Smooth muscle cell (in vitro differentiated cells): Measurements from ENCODE around the gene UBE2J1. TPM values are rescaled to one million over a fixed set of nuclear protein-coding genes. Genes with fewer than 3 reads are reported as not detected.

Source experiments
- DNase-seq: peaks from one replicate; lab custom pipeline; 2025; ENCODE audit not compliant: unreplicated experiment; lab: John Stamatoyannopoulos, UW
- H2AFZ ChIP-seq: fragments of 200-600 bp; sonication (generic); 2 replicates; pipeline ENCODE4 v1.6.0; 2016; ENCODE audit warnings: antibody characterized with exemption, low read depth, mild to moderate bottlenecking
- H3F3A ChIP-seq: fragments of 200-600 bp; sonication (generic); 2 replicates; pipeline ENCODE4 v1.6.0; 2017; ENCODE audit warnings: antibody characterized with exemption, low read depth
- H3K27ac ChIP-seq: fragments of 200-600 bp; sonication (generic); 2 replicates; pipeline ENCODE4 v1.5.1; 2016; ENCODE audit warnings: low read depth, mild to moderate bottlenecking
- H3K27me3 ChIP-seq: fragments of 200-600 bp; sonication (generic); 2 replicates; pipeline ENCODE4 v1.6.1; 2016; ENCODE audit warnings: low read depth, mild to moderate bottlenecking
- H3K36me3 ChIP-seq: fragments of 200-600 bp; sonication (generic); 2 replicates; pipeline ENCODE4 v1.5.1; 2016; ENCODE audit warnings: low read depth
- H3K4me1 ChIP-seq: fragments of 200-600 bp; sonication (generic); 2 replicates; pipeline ENCODE4 v1.5.1; 2016; ENCODE audit warnings: low read depth
- H3K4me2 ChIP-seq: fragments of 200-600 bp; sonication (generic); 2 replicates; pipeline ENCODE4 v1.6.0; 2016; ENCODE audit warnings: mild to moderate bottlenecking
- H3K4me3 ChIP-seq: fragments of 200-600 bp; sonication (generic); 2 replicates; pipeline ENCODE4 v1.5.1; 2016; ENCODE audit warnings: mild to moderate bottlenecking
- H3K79me2 ChIP-seq: fragments of 200-600 bp; sonication (generic); 2 replicates; pipeline ENCODE4 v1.6.0; 2016; ENCODE audit warnings: low read depth, mild to moderate bottlenecking
- H3K9ac ChIP-seq: fragments of 200-600 bp; sonication (generic); 2 replicates; pipeline ENCODE4 v1.6.0; 2016; ENCODE audit warnings: low read depth
- H3K9me3 ChIP-seq: fragments of 200-600 bp; sonication (generic); replicated peaks from 2 replicates; pipeline ENCODE4 v1.5.1; 2016; ENCODE audit warnings: low read depth
- H4K20me1 ChIP-seq: fragments of 200-600 bp; sonication (generic); 2 replicates; pipeline ENCODE4 v1.6.0; 2016; ENCODE audit warnings: low read depth
- WGBS: methylation state at CpG from one replicate; pipeline ENCODE4 v1.1.7; 2016; ENCODE audit warnings: low lambda C conversion rate; 5-methylcytosine and 5-hydroxymethylcytosine counted together
- polyA plus RNA-seq: library from polyadenylated mRNA; unstranded; fragments of >200 nt; fragmentation: Nextera tagmentation; extraction: Ambion mirVana; gene quantifications from 2 replicates; pipeline ENCODE4 v1.2.1, GENCODE V29; 2016
- total RNA-seq: library from RNA; depleted of rRNA; stranded (reverse); fragments of >200 nt; gene quantifications from 2 replicates; pipeline ENCODE4 v1.2.3, GENCODE V29; 2014
- TF ChIP-seq, protein P1 (sequence below): fragments of 200-600 bp; sonication (generic); IDR thresholded peaks from 2 replicates; pipeline ENCODE4 v1.5.1; 2017; ENCODE audit warnings: borderline replicate concordance, mild to moderate bottlenecking, antibody characterized with exemption; ENCODE audit not compliant: insufficient read depth, poor library complexity, severe bottlenecking

Gene UBE2J1
- total and polyA plus RNA-seq, 2 experiments from 2014 or later, result 65.7 to 130 TPM

GRCh38 chr6:89321131-89321970 lies 31.2 kb downstream of the UBE2J1 start:
- TF ChIP-seq, protein P1, sequence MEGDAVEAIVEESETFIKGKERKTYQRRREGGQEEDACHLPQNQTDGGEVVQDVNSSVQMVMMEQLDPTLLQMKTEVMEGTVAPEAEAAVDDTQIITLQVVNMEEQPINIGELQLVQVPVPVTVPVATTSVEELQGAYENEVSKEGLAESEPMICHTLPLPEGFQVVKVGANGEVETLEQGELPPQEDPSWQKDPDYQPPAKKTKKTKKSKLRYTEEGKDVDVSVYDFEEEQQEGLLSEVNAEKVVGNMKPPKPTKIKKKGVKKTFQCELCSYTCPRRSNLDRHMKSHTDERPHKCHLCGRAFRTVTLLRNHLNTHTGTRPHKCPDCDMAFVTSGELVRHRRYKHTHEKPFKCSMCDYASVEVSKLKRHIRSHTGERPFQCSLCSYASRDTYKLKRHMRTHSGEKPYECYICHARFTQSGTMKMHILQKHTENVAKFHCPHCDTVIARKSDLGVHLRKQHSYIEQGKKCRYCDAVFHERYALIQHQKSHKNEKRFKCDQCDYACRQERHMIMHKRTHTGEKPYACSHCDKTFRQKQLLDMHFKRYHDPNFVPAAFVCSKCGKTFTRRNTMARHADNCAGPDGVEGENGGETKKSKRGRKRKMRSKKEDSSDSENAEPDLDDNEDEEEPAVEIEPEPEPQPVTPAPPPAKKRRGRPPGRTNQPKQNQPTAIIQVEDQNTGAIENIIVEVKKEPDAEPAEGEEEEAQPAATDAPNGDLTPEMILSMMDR, result no peak
- no peaks in the 10 kb centered on the region for H3K4me1 ChIP-seq
- H3K9me3 ChIP-seq, result no peaks in the 10 kb centered on the region
- no peak overlapping the region for H3K4me3 ChIP-seq
- peaks cover 2% of the 10 kb centered on the region for H3K36me3 ChIP-seq
- no peak overlapping the region for H3K9ac ChIP-seq
- peaks cover 35% of the 10 kb centered on the region for H4K20me1 ChIP-seq
- no peak overlapping the region for H3K4me2 ChIP-seq
- WGBS, result 84% methylated on average over 9 of the region's 9 CpGs
- peak overlapping the region; percentile 27 for H3K27ac ChIP-seq
- DNase-seq, result no peak
- peaks cover 5% of the 10 kb centered on the region for H3F3A ChIP-seq
- no peaks in the 10 kb centered on the region for H3K79me2 ChIP-seq
- no peaks in the 10 kb centered on the region for H3K27me3 ChIP-seq
- H2AFZ ChIP-seq, result no peak overlapping the region

GRCh38 chr6:89320012-89320559 lies 32.4 kb downstream of the UBE2J1 start:
- H3K27ac ChIP-seq, result no peak overlapping the region
- WGBS, result 93% methylated on average over 6 of the region's 6 CpGs

GRCh38 chr6:89317067-89317466 lies 35.5 kb downstream of the UBE2J1 start:
- no peaks in the 10 kb centered on the region for H3K79me2 ChIP-seq
- H4K20me1 ChIP-seq, result peaks cover 36% of the 10 kb centered on the region
- H3K4me2 ChIP-seq, result no peak overlapping the region
- H3K4me3 ChIP-seq, result no peak overlapping the region
- TF ChIP-seq, protein P1, result no peak
- H3F3A ChIP-seq, result peaks cover 4% of the 10 kb centered on the region
- H3K36me3 ChIP-seq, result no peaks in the 10 kb centered on the region
- no peak overlapping the region for H2AFZ ChIP-seq
- H3K9ac ChIP-seq, result no peak overlapping the region
- no peaks in the 10 kb centered on the region for H3K27me3 ChIP-seq
- DNase-seq, result no peak
- no peaks in the 10 kb centered on the region for H3K9me3 ChIP-seq
- peaks cover 14% of the 10 kb centered on the region for H3K4me1 ChIP-seq
- no peak overlapping the region for H3K27ac ChIP-seq

More at GRCh38 chr6:89320012-89320559, 32.4 kb downstream of the UBE2J1 start:
- Histone ChIP-seq H3F3A (peaks cover 5% of the 10 kb centered on the region), H3K9ac (no peak overlapping the region), H3K79me2 (no peaks in the 10 kb centered on the region), H3K4me3 (no peak overlapping the region), H3K36me3 (no peaks in the 10 kb centered on the region), H3K4me1 (no peaks in the 10 kb centered on the region), H2AFZ (no peak overlapping the region), H3K27me3 (no peaks in the 10 kb centered on the region), H3K9me3 (no peaks in the 10 kb centered on the region), H4K20me1 (peaks cover 35% of the 10 kb centered on the region), H3K4me2 (no peak overlapping the region)
- no peak for DNase-seq
- TF ChIP-seq, protein P1, result no peak
